Bronchial epithelial cell (primary cell): ENCODE data around the gene TCP1. TPM values are rescaled to one million over a fixed set of nuclear protein-coding genes. Genes with fewer than 3 reads are reported as not detected.
"Not testable (repeated sequence)": the region's sequence is repeated elsewhere in the genome, so short reads cannot be mapped to it uniquely, and the experiment has no call there.

Experiments used
- DNase-seq: peaks from one replicate; pipeline ENCODE4 v3.0.0-alpha.2; 2010; ENCODE audit warnings: low read depth
- FAIRE-seq: peaks from 2 replicates; lab custom pipeline; 2011; peaks lifted over from hg19 to GRCh38; lab: Jason Lieb, UNC
- H3K27me3 ChIP-seq: 2 replicates; pipeline ENCODE4 v1.5.1; 2011; ENCODE audit warnings: low read length; ENCODE audit not compliant: control insufficient read depth, insufficient read depth
- H3K36me3 ChIP-seq: 2 replicates; pipeline ENCODE4 v1.5.1; 2011; ENCODE audit warnings: low read length; ENCODE audit not compliant: control insufficient read depth, insufficient read depth
- H3K4me3 ChIP-seq: 2 replicates; pipeline ENCODE4 v1.5.1; 2011; ENCODE audit warnings: mild to moderate bottlenecking, low read depth, low read length, control low read depth
- CTCF ChIP-seq: IDR thresholded peaks from 2 replicates; pipeline ENCODE4 v1.5.1; 2011; ENCODE audit warnings: mild to moderate bottlenecking, moderate library complexity, low read length, control low read depth, inconsistent platforms; ENCODE audit not compliant: insufficient read depth, severe bottlenecking
- total RNA-seq: library from RNA; depleted of rRNA; stranded (reverse); fragments of >200 nt; gene quantifications from 2 replicates; pipeline ENCODE4 v1.2.1, GENCODE V29; 2014

TCP1 gene
- total RNA-seq, 1 donor from 2014 or later: 202 TPM

GRCh38 chr6:159805440-159806020 is 16.1 kb upstream of the TCP1 start:
- Histone ChIP-seq H3K4me3 (no peak overlapping the region), H3K36me3 (no peaks in the 10 kb centered on the region), H3K27me3 (no peaks in the 10 kb centered on the region)
- no peak for TF ChIP-seq CTCF
- FAIRE-seq: no peak
- no peak for DNase-seq

GRCh38 chr6:159804504-159804903 is 15.1 kb upstream of the TCP1 start:
- FAIRE-seq (no peak), DNase-seq (no peak)
- H3K27me3 ChIP-seq: no peaks in the 10 kb centered on the region
- H3K36me3 ChIP-seq: no peaks in the 10 kb centered on the region
- no peak overlapping the region for H3K4me3 ChIP-seq
- TF ChIP-seq CTCF: no peak

DNA sequence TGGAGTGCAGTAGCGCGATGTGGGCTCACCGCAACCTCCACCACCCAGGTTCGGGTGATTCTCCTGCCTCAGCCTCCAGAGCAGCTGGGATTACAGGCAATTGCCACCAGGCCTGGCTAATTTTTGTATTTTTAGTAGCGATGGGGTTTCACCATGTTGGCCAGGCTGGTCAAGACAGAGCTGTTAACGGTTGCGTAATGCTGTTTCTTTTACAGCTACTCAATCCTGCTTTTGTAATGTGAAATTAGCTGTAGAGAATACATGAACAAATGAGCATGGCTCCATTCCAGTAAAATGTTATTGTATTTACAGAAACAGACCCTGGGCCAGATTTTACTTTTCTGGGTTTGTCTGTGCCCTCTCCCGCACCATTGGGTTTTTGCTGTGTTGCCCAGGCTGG is 12.5 kb upstream of the TCP1 start:
- Histone ChIP-seq H3K27me3 (no peaks in the 10 kb centered on the region), H3K4me3 (no peak overlapping the region), H3K36me3 (peaks cover 4% of the 10 kb centered on the region)
- no peak for TF ChIP-seq CTCF
- no peak for FAIRE-seq
- DNase-seq: no peak

DNA sequence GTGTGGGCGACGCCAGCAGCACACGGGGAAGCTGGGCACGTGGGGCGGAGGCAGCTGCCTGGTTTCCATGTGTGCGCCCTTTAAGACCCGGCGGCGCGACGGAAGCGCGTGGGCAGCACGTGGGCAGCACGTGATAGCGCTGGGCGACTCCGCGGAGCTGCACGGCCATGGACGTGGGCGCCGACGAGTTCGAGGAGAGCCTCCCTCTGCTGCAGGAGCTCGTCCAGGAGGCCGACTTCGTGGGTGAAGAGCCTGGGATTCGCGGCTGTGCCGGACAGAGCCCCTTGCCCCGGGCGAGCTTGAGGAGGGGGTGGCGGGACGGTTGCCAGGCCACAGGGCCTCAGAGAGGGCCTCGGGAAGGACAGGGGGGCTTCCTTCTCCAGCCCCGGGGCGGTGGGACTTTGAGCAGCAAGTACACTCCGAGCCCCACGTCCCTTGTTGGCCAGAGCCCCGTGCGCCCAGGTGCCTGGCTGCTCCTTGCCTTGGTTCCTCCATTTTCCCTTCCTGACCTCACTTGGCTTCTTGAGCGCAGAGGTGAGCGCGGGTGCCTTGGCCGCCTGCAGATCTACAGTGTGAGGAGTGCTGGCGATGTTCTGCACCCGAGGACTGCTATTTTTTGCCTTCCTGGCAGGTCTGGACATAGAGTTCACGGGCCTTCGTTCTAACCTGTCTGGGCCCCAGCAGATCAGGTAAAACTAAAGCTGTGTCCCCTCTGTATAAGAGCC is 10.9 kb upstream of the TCP1 start, which contains the start of gene PNLDC1:
TSS of gene PNLDC1 (plus strand) at position 136 of the 725 bp plus-strand sequence. CDS start at position 168, 32 bp downstream.
- Histone ChIP-seq H3K36me3 (peaks cover 6% of the 10 kb centered on the region), H3K4me3 (no peak within 1 kb of the TSS), H3K27me3 (no peaks in the 10 kb centered on the region)
- TF ChIP-seq CTCF: no peak
- DNase-seq (no peak), FAIRE-seq (no peak)

DNA sequence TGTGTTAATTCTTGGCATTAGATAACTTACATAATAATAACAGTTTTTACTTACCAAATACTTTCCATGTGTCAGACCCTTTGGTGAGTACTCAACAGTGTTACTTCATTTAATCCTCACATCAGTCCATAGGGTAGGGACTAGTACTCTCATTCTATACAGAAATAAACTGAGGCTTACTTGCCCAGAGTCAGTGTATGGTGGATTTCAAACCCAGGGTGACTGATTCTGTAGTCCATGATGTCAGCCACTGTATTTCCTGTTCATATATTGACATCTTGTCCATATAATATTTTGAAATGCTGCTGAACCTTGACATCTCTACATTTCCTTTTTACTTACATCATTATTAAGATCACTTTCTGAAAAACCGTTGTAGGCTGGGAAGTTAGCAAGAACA is 8.2 kb upstream of the TCP1 start:
- TF ChIP-seq CTCF: no peak
- FAIRE-seq (no peak), DNase-seq (no peak)
- Histone ChIP-seq H3K4me3 (no peak overlapping the region), H3K36me3 (peaks cover 9% of the 10 kb centered on the region), H3K27me3 (no peaks in the 10 kb centered on the region)

DNA sequence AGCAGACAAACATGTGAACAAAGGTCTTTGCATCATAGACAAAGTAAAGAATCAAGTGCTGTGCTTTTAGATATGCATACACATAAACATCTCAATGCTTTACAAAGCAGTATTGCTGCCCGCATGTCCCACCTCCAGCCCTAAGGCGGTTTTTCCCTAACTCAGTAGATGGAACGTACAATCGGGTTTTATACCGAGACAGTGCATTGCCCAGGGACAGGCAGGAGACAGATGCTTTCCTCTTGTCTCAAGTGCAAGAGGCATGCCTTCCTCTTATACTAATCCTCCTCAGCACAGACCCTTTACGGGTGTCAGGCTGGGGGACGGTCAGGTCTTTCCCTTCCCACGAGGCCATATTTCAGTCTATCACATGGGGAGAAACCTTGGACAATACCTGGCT is 5.6 kb upstream of the TCP1 start:
- not testable (repeated sequence) for H3K4me3 ChIP-seq, H3K36me3 ChIP-seq, DNase-seq, H3K27me3 ChIP-seq, FAIRE-seq
